COR-L47 (cell line): ENCODE measurements around the gene PACRG.
"Not testable (repeated sequence)": the region's sequence is repeated elsewhere in the genome, so short reads cannot be mapped to it uniquely, and the experiment has no call there.

ENCODE experiments used
- DNase-seq: peaks from one replicate; lab custom pipeline; 2025; lab: John Stamatoyannopoulos, UW

The PACRG gene

DNA sequence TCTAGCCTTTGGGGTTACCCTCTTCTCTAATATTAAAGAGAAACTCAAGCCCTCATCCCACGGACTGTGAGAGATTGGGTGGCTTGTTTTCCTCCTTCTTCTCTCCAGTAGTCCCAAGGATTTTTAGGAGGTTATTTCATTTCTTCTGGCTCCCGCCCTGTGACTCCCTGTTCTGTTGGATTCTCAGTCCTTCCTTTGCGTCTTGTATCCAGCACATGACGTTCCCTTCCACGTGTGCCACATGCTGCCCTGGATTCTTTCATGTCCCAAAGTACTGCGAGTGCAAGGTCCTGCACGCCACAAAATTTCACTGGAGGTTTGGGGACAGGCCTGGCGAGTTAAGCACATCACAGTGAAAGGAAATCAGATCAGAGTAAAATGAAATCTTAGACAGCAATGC lies 213.4 kb downstream of the PACRG start:
- no peak for DNase-seq

DNA sequence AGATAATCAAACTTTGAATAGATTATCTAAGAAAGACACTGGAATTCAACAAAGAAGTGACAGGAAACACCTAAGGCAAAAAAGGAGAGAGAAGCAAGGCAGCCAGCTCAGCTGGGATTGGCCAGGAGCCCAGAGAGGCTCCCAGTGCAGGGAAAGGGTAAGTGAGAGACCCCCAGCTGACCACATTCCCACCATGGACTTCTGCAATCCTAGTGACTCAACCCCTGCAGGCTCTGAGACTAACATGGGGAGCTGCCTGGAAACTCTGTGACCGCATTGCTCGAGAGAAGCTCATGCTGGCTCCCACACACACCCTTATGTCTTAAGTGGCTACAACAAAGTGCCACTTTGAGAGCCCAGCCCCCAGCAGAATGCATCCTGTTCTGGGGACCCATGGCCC lies 215.1 kb downstream of the PACRG start:
- DNase-seq, result no peak

DNA sequence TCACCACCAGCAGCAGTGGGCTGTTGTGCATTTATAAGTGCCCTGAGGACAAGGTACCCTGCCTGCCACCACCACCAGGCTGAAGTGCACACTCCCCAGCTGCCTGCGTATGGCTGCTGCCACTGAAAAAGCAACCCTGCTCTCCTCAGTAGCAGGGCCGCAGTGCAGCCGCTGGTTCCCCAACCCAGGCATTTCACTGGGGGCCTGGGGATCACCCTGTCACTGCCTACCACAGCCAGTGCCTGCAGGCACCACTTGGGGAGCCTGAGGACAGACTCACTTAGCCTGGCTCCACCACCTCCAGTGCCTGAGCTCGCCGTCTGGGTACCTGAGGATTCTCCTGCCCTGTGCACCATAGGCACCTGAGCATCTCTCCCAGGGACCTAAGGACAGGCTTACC lies 215.6 kb downstream of the PACRG start:
- DNase-seq, result no peak

DNA sequence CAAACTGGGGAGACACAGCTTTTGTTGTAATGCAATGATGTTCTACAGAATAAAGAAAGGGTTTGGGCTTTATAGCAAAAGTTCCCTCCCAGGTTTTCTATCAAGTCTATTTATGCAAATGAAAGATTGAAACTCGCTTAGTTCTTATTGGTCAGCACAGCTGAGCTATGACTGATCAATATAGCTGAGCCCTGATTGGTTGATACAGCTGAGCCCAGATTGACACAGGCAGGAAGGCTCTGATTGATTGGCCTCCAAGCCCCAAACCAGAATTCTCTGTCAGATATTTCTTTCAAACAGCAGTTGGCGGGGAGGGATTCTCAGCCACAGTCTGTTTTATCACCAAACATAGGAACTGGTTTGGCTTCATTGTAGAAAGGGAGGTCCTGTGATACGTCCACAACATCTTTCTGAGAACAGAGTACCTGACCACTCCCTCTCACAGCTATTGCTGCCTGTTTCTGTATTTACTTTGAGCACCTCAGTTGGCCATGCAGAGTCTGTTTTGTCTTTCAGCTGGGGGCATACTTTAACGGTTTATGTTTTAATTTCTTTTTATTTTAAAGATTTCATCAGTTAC lies 223.5 kb downstream of the PACRG start:
- DNase-seq, result no peak

DNA sequence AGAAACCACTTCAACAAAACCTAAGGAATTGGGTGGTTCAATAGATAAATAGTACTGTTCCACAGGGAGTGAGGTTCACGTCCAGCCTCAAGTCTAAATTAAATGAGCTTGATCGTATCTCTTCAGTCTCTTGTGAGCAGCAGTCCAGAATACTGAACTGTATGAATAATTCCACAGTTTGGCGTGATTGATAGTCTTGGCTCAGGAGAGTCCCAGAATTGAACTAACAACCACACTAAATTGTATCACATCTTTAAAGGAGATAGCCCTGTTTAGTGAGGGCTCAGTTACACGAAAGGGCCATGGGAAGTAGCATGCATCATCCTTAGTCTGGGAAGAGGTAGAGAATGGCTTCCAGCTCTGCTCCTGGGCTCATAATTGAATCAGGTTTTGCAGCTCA lies 224.6 kb downstream of the PACRG start:
- DNase-seq, result no peak

DNA sequence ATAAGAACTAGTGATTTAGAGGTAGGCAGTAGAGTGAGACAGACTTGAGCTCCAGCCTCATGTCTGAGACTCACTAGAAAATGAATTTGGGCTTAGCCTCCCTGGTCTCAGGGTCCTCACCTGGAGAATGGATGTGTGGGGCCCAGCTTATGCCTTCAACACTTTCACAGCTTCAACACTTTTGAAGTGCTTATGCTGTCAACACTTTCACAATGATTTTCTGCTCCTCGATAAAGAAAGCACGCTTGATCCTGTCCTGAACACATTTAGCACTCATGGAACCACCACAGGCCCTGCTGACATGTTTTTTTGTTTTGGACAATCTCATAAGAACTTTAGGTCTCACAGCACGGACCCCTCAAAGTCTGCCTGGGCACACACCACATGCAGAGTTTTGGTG lies 229.3 kb downstream of the PACRG start:
- no peak for DNase-seq

DNA sequence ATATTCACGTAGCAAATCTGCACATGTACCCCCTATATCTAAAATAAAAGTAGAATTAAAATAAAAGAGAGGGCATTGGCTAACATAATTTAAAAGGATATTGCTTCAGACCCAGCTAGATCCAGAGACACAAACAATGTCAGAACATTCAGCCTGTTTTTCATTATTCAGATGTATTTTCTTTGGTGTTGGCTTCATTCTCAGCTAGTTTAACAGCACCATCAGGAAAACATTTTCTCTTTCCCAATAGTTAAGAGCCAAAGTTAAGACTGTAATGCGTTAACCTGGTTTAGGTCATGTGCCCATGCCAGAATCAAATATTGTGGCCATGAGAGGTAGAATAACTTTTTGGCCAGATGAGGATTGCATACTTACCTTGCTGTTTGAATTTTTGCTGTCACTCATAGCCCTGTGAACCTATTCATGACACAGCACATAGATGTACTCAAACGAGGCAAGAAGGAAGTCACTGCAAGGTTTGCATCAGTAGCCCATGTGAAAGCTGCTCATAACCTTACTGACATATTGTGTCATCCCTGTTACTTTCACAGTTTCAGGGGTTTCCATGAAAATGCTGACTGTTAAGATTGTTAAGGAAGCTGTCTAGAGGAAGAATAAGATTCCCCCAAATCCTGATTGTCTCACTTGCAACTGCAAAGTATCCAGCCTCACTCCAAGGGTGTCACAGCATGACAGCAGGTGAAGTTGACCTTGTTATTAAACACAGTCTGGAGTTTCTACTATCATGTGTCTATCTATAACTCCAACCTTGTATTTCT lies 233.1 kb downstream of the PACRG start:
- no peak for DNase-seq

DNA sequence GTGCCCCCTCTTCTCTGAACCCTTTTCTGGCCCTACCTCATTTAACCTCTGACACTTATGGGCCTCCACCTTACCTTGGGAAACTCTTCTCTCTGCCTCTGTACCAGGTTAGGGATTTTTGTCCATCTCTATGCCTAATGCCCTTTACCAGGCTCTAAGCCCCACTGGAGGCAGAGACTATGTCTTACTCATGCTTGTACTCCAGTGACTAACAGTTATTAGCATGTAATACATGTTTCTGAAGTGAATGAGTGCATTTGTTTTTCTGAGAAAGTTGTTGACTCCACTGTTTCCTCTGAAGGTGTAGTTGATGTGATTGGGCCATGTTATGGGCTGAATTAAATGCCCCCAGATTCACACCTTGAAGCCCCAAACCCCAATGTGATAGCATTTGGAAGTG lies 234.3 kb downstream of the PACRG start:
- DNase-seq, result no peak

DNA sequence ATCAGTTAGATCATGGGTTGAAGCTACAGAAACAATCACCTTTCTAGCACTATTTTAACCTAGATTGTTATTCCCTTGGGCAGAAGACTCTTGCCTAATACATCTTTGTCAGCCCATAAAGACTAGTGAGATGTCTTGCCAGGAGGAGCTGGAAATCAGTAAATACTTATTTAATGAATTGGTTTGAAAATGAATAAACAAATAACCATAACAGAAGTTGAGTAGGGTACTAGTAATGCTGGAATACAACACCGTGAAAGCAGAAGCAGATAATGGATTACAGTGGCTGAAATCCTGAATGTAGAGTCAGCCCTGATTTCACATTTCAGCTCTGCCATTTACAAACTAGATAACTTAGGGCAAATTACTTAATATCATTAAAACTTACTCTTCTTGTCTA lies 236.1 kb downstream of the PACRG start:
- DNase-seq, result no peak

DNA sequence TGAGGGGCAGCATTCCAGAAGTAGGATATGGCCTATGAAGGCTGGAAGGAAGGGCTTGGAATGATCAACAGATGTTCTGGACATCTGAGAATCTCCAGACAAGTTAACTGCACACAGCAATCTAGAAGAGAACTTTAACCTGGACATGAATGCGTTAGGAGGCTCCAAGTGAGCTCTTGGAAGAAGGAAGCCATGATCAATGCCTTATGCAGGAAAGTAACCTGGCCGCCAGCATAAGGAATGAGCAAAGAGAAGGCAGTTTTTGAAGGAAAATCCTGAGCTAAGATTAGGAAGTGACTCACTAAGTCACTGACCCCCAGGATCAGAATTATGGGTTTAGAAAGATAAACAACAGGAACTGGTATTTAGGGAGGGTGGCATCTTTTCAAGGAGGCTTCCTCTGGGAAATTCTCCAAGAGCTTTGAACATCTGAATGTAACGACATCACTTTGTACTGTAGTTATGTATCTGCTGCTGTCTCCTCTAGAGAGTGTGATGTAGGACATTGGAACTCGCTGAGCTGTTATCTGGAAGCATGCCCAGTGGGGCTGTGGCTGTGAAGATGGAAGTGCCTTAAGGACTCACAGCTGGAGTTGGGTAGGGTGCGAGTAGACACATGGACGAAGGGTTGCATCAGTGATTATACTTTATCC lies 236.8 kb downstream of the PACRG start:
- DNase-seq, result peak; percentile 3

DNA sequence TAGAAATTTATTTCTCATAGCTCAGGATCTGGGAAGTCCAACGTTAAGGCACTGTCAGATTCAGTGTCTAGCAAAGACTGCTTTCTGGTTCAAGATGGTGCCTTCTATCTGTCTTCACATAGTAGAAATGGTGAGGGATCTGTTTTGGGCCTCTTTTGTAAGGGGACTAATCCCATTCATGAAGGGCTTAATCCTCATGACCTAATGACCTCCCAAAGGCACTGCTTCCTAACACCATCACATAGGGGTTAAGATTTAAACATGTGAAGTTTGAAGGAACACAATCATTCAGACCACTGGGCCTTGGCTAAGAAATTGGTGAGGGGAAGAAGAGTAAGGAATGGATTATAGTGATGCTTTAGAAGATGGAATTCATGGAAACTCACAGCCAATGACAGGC lies 237.6 kb downstream of the PACRG start:
- DNase-seq, result no peak

DNA sequence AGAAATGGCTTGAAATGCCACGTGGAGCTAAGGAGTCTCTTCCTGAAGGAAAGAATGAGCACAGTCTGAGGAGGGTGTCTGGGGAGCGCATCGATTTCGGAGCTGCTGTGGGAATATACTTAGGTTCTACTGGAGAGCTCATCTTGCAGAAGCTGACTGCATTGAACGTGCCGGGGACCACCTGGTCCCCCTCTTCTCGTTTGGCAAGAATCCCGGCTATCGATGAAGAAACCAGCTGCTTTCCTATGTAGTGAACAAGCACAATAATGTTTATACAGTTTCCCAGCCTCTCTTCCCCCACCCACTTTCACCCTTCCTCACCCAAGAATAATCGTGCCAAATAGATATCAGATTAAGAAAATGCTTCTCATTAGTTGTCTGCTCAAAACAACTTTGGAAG lies 242.5 kb downstream of the PACRG start:
- DNase-seq, result no peak

DNA sequence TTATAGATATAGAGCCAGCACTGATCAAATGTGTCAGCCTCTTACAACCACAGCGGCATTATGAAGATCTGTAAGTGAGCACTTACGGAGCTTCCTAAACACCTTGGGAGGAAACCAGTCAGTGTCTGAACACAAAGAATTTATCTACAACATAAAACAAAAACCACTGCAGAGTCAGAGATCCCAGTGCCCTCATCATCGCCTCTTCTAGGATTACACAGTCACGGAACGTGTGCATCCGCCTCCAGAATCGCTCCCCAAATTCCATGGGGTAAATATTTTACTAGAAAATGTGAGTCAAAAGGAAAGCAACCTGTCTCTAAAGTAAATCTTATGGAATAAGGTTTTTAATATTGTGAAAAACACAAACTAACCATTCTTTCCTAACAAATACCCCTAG lies 243.6 kb downstream of the PACRG start:
- no peak for DNase-seq

DNA sequence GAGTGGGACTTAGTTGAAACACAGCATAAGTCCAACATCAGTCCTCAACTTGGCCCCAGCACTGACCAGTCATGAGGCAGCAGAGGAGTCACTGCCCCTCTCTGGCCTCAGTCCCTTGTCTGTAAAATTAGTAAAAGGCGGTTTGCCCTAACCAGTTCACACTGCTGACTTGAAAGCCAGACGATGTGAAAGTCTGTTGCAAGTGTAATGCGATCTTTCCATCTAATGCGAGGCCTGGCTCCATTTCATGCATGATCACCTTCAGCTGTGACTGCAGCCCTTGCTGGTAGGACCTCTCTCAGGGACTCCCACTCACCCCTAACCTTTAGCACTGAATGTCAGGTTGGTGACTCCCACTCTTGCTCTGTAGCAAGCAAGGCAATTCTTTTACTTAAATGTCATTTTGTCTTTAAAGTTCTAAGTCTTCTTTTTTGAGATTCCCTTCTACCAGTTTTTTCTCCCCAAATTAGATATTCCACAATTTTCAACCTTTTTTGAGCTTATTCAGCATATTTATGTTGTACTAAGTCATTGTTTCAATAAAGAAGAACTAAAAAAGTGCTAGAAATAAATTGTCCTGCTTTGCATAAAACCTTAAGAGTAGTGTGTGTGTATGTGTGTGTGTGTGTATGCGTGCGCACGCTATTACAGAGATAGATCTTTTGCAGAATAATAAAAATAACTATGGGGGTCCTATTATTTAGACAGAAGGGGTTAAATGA lies 245.5 kb downstream of the PACRG start:
- no peak for DNase-seq

DNA sequence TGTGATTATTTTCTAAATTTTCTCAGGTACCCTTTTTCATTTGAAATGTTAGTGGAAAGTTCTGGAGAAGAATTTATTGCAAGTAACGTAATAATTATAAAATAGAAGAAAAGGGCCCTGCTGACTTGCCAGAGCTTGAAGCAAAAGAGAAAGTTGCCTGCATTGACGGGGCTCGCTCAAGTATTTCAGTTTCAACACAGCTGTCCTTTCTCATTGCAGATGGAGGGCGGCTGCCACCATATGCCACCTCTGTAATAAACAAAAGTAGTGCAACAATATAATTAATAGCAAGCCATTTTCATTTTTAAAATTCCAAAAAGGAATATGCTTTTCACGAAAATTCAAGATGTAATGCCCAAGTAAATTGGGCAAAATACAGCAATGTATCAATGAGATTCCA lies 246.2 kb downstream of the PACRG start:
- DNase-seq, result no peak

DNA sequence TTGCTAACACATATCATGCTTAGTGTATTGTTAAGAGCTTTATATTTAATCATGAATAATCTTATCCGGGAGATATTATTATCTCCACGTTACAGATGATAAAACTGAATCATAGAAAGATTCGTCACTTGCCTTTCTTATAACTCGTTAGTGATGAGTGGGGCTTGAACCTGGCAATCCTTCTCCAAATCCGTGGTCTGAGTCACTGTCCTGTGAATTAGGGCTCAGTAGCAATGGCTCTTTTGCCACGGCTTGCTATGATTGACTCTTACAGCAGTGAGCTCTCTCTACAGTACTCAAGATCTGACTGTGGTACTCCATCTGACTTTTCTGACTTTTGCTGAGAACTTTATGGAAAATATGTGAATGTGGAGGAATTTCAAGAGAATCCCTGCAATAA lies 246.9 kb downstream of the PACRG start:
- DNase-seq, result no peak

DNA sequence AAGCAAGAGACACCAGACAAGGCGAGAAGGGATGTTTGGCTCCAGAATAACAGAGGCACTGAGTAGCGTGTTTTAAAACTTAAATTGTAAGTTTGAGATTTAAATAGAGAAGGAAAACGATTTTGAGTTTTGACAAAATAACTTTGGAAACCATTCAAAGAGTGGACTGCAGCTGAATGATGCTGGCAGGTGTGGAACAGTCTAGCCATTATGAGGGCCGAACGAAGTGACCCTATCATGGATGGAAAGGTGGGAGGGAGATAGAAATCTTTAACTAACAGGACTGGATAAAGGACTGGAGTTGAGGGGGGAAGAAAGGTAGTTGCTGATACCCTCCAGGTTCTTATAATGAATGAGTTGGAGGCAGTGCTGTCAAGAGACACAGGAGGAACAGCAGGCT lies 248.4 kb downstream of the PACRG start:
- DNase-seq, result no peak

DNA sequence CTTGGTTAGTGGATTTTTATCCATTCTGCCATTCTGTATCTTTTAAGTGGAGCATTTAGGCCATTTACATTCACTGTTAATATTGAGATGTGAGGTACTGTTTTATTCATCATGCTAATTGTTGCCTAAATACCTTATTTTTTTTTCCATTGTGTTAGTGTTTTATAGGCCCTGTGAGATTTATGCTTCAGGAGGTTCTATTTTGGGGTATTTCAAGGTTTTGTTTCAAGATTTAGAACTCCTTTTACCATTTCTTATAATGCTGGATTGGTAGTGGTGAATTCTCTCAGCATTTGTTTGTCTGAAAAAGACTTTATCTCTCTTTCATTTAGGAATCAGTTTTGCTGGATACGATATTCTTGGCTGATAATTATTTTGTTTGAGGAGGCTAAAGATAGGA lies 255.5 kb downstream of the PACRG start:
- not testable (repeated sequence) for DNase-seq

DNA sequence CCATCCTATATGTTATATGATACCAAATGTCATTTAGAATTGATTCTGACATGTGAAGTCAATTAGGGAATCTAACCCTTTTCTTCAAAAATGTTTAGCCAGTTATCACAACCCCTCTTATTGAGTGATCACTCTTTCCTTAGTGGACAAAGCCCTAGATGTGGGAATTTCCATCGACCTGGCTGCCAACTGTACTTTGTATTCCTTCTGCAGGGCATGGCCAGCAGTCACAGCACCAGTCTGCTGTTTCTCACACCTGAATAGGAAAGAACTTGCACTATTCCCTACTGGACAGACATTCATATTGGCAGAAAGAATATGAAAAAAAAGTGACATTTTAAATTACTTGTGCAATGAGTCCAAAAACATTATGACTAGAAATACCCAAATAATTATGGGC lies 271.0 kb downstream of the PACRG start:
- DNase-seq, result no peak

DNA sequence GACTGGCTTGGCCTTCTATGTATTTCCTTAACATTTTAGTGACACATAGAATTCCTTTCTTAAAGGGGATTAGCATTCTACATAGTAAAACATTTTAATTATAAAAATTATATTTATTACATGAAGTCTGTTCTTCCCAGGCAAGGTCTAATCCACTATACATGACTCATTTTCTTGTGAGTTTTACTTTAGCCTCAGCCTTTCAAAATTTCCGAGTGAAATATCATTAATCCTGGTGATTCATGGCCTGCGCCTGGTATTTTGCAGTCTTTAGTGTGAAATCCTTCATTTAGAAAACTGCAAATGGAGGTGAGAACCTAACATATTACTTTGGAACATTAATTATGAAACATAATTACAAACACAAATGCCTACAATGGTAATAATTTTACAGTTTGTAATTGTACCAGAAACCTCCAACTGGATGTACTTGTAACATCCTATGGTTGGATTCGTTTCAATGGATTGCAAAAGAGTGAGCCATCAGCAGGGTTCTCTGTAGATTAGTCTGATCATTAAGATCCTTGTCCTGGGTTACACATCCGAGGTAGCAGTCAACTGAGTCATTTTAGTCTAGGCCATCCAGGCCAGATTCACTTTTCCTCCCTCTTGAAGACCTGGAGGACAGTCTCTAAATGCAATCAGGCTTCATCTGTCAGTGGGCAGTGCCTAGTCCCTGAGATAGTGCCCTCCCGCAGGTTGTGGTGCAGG lies 272.0 kb downstream of the PACRG start:
- no peak for DNase-seq

DNA sequence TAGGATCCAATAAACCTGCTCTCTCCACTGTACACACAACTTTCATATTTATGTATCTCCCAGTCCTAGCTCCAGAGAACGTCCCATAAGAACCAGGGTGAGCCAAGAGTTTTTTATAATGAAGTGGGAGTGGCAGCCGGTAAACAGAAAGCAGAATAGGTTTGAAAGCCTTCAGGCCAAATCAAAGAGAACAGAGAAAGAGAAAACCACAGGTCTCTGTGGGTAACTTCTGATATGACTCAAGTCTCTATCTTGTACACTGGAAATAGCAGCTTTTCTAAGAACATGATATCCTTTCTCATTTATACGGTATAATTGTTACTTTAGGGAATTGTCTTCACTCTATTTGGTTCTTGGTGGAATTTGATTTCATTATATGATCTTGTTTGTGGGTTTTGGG lies 273.6 kb downstream of the PACRG start:
- no peak for DNase-seq

DNA sequence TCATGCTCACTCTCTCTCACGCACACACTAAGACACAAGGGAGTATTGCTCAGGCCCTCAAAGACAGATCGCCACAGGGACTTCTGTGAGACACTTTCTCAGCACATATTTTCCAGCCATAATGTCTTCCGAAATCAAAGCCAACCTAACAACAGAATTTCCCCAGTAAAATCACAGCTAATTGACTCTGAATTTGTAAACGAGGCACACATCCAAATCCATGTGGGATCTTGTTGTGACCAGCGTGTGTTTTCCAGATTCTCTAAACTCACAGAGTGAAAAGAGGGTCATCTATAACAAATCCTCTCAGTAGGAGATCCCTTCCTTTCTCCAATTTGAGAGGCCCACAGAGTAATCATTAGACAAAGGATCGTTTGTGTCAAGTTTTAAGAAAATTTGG lies 280.4 kb downstream of the PACRG start:
- DNase-seq, result no peak
